B cell (primary cell): ENCODE measurements around the gene BCO2. TPM values are rescaled to one million over a fixed set of nuclear protein-coding genes. Genes with fewer than 3 reads are reported as not detected.

Source experiments
- ATAC-seq: fragments of 200-7000 bp; cut with Tn5 transposase; one replicate; pipeline ENCODE4 v1.10.0; 2021; ENCODE audit warnings: low read depth, mild to moderate bottlenecking, moderate number of reproducible peaks, moderate library complexity
- CTCF ChIA-PET: fragments of 350-600 bp; sonication (Branson Sonifier 250); formaldehyde crosslinking; loops from one replicate; lab custom pipeline; 2021; ENCODE audit warnings: antibody characterized with exemption, inconsistent platforms; lab: Charles Lee
- POLR2A ChIA-PET: fragments of 350-600 bp; sonication (Branson Sonifier 250); formaldehyde crosslinking; loops from one replicate; lab custom pipeline; 2021; ENCODE audit warnings: antibody characterized with exemption; lab: Charles Lee
- DNase-seq: peaks from one replicate; pipeline ENCODE4 v3.0.0; 2013
- H2AFZ ChIP-seq: 2 replicates; pipeline ENCODE4 v1.6.1; 2012; ENCODE audit warnings: mild to moderate bottlenecking, low read depth, low read length; ENCODE audit not compliant: insufficient read depth, poor library complexity, severe bottlenecking
- H3K27ac ChIP-seq, 2 donors: 1 replicate in 1 of 2; 2 replicates in 1 of 2; pipeline ENCODE4 v1.5.1; 2012 to 2013; ENCODE audit warnings: low read length in 2 of 2, mild to moderate bottlenecking in 2 of 2, moderate library complexity in 1 of 2
- H3K27me3 ChIP-seq, 4 experiments: fragments of 200-600 bp in 1 of 4; sonication (generic) in 1 of 4; replicated peaks in 1 of 4; 1 replicate in 2 of 4; 2 replicates in 2 of 4; pipeline versions ENCODE4 v1.6.1 to v1.7.0; 2013 to 2016; ENCODE audit warnings: low read length in 3 of 4, mild to moderate bottlenecking in 2 of 4, mixed read lengths in 1 of 4, moderate library complexity in 1 of 4; ENCODE audit not compliant: insufficient read depth in 4 of 4, control insufficient read depth in 3 of 4; ENCODE audit errors: control extremely low read depth in 1 of 4
- H3K36me3 ChIP-seq, 2 experiments: replicated peaks in 1 of 2; 1 replicate in 1 of 2; 2 replicates in 1 of 2; pipeline versions ENCODE4 v1.6.1 to v1.7.1; 2013; ENCODE audit warnings: low read length in 1 of 2; ENCODE audit not compliant: insufficient read depth in 2 of 2, control insufficient read depth in 1 of 2; ENCODE audit errors: control extremely low read depth in 1 of 2, extremely low read depth in 1 of 2
- H3K4me1 ChIP-seq, 2 donors: fragments of 200-600 bp in 1 of 2; sonication (generic) in 1 of 2; 1 replicate in 1 of 2; 2 replicates in 1 of 2; pipeline versions ENCODE4 v1.5.1 to v1.6.1; 2013 to 2017; ENCODE audit warnings: low read length in 2 of 2; ENCODE audit not compliant: control insufficient read depth in 2 of 2, insufficient read depth in 2 of 2
- H3K4me2 ChIP-seq: replicated peaks from 2 replicates; pipeline ENCODE3; 2012; ENCODE audit warnings: mild to moderate bottlenecking, low read depth, low read length; ENCODE audit not compliant: poor library complexity, severe bottlenecking
- H3K4me3 ChIP-seq, 5 experiments: fragments of 200-600 bp in 1 of 5; sonication (generic) in 1 of 5; 1 replicate in 3 of 5; 2 replicates in 2 of 5; pipeline versions ENCODE4 v1.5.1 to v1.7.0; 2011 to 2016; ENCODE audit warnings: low read length in 4 of 5, mild to moderate bottlenecking in 4 of 5, low read depth in 2 of 5, control low read depth in 1 of 5, moderate library complexity in 1 of 5; ENCODE audit not compliant: insufficient read depth in 1 of 5; ENCODE audit errors: control extremely low read depth in 1 of 5, extremely low read depth in 1 of 5
- H3K79me2 ChIP-seq: fragments of 200-600 bp; sonication (generic); one replicate; pipeline ENCODE4 v1.6.0; 2016; ENCODE audit warnings: low read length; ENCODE audit not compliant: control insufficient read depth, insufficient read depth
- H3K9ac ChIP-seq: fragments of 200-600 bp; sonication (generic); 2 replicates; pipeline ENCODE4 v1.6.1; 2017; ENCODE audit warnings: mild to moderate bottlenecking, low read length, moderate library complexity
- H3K9me3 ChIP-seq, 3 donors: one replicate each; pipeline versions ENCODE4 v1.6.1 to v1.7.1; 2013; ENCODE audit warnings: low read length in 2 of 3; ENCODE audit not compliant: control insufficient read depth in 2 of 3, insufficient read depth in 1 of 3; ENCODE audit errors: control extremely low read depth in 1 of 3
- H4K20me1 ChIP-seq: 2 replicates; pipeline ENCODE4 v1.6.0; 2012; ENCODE audit warnings: mild to moderate bottlenecking, low read length; ENCODE audit not compliant: insufficient read depth, control insufficient read depth, poor library complexity, severe bottlenecking
- H3K27ac Mint-ChIP-seq: one replicate; pipeline ENCODE4 v1.8.0; 2021; ENCODE audit warnings: mixed read lengths
- H3K27me3 Mint-ChIP-seq: one replicate; pipeline ENCODE4 v1.8.0; 2021; ENCODE audit warnings: mixed read lengths
- H3K4me1 Mint-ChIP-seq: one replicate; pipeline ENCODE4 v1.8.0; 2021; ENCODE audit warnings: mixed read lengths
- H3K4me3 Mint-ChIP-seq: one replicate; pipeline ENCODE4 v1.8.0; 2021; ENCODE audit warnings: mixed read lengths
- H3K9me3 Mint-ChIP-seq: one replicate; pipeline ENCODE4 v1.8.0; 2022; ENCODE audit warnings: mixed read lengths; ENCODE audit not compliant: insufficient read depth
- CTCF ChIP-seq: fragments of 200-600 bp; IDR thresholded peaks from one replicate; pipeline ENCODE4 v1.8.0; 2022; ENCODE audit warnings: antibody characterized with exemption, mild to moderate bottlenecking
- EZH2 ChIP-seq: IDR thresholded peaks from 2 replicates; pipeline ENCODE4 v1.6.1; 2012; ENCODE audit warnings: borderline replicate concordance, low read depth, mild to moderate bottlenecking, moderate library complexity, low read length; ENCODE audit not compliant: insufficient read depth, poor library complexity, severe bottlenecking
- WGBS: methylation state at CpG from one replicate; pipeline ENCODE4 v1.1.5; 2013; ENCODE audit warnings: missing lambda C conversion rate; ENCODE audit not compliant: insufficient coverage; 5-methylcytosine and 5-hydroxymethylcytosine counted together
- intact Hi-C: fragments of 100-400 bp; cut with micrococcal nuclease; formaldehyde crosslinking; loops from one replicate; pipeline ENCODE4 v1.10.0; 2022
- polyA plus RNA-seq: library from polyadenylated mRNA; depleted of rRNA; stranded (reverse); fragments of >200 nt; gene quantifications from 2 replicates; pipeline ENCODE4 v1.2.3, GENCODE V29; 2012
- total RNA-seq, 2 donors: library from RNA; stranded (reverse); fragments of 120-200 nt in 1 of 2; gene quantifications; 1 replicate in 1 of 2; 2 replicates in 1 of 2; pipeline versions ENCODE4 v1.2.3 to v1.2.4, GENCODE V29; 2013 to 2022

Gene BCO2
- total and polyA plus RNA-seq, 2 donors (not counting 1 experiment from before 2014, with no cell fraction given): 1.7 to 1.8 TPM

GRCh38 chr11:112225753-112226061 is 50.4 kb downstream of the BCO2 start:
- peak overlapping the region; percentile 99 for H3K27ac Mint-ChIP-seq
- ChIA-PET POLR2A (interaction anchor here (0.8 to 1.3 kb wide), 2 partner anchors 54 to 70 kb away, joined by 3 to 5 read pairs; no protein-coding TSS in a partner anchor), CTCF (interaction anchor here (0.7 to 20.4 kb wide), 3 partner anchors 54 to 1063 kb away, joined by 3 to 471 read pairs (median 3); no protein-coding TSS in a partner anchor)
- Histone ChIP-seq H3K4me3 (peak overlapping the region; percentile 82 to 98 (median 92)), H3K9ac (peak overlapping the region; percentile 96), H4K20me1 (no peaks in the 10 kb centered on the region), H2AFZ (peak overlapping the region; percentile 97), H3K4me1 (peaks cover 10 to 18% of the 10 kb centered on the region in 2 donors), H3K27ac (peak overlapping the region; percentile 99), H3K27me3 (no peaks in the 10 kb centered on the region), H3K79me2 (peaks cover 26% of the 10 kb centered on the region), H3K4me2 (peak overlapping the region; percentile 98), H3K36me3 (peaks cover 0 to 17% of the 10 kb centered on the region in 2 experiments), H3K9me3 (peaks cover 0 to 3% (median 0%) of the 10 kb centered on the region in 3 donors)
- H3K4me3 Mint-ChIP-seq: peak overlapping the region; percentile 95
- no peak for DNase-seq
- H3K27me3 Mint-ChIP-seq: no peaks in the 10 kb centered on the region
- peaks cover 23% of the 10 kb centered on the region for H3K4me1 Mint-ChIP-seq
- 42% methylated on average over 4 of the region's 8 CpGs for WGBS
- no peak for ATAC-seq
- intact Hi-C loops: loop anchor here (1.0 to 10.0 kb wide), 9 partner anchors 55 to 1791 kb away; partner anchors contain the start of genes CFAP68, DLAT, FDXACB1 and NKAPD1
- no peaks in the 10 kb centered on the region for H3K9me3 Mint-ChIP-seq
- TF ChIP-seq CTCF (no peak), EZH2 (no peak)
